SK-N-MC (cell line): ENCODE measurements around the gene NDRG2.

Experiments
- EZH2 ChIP-seq: fragments of 200-600 bp; sonication (generic); IDR thresholded peaks from one replicate; pipeline ENCODE4 v1.6.1; 2017; ENCODE audit warnings: antibody characterized with exemption
- POLR2AphosphoS5 ChIP-seq: IDR thresholded peaks from 2 replicates; pipeline ENCODE4 v1.6.1; 2012; ENCODE audit warnings: mild to moderate bottlenecking, low read depth, low read length, borderline replicate concordance

DNA sequence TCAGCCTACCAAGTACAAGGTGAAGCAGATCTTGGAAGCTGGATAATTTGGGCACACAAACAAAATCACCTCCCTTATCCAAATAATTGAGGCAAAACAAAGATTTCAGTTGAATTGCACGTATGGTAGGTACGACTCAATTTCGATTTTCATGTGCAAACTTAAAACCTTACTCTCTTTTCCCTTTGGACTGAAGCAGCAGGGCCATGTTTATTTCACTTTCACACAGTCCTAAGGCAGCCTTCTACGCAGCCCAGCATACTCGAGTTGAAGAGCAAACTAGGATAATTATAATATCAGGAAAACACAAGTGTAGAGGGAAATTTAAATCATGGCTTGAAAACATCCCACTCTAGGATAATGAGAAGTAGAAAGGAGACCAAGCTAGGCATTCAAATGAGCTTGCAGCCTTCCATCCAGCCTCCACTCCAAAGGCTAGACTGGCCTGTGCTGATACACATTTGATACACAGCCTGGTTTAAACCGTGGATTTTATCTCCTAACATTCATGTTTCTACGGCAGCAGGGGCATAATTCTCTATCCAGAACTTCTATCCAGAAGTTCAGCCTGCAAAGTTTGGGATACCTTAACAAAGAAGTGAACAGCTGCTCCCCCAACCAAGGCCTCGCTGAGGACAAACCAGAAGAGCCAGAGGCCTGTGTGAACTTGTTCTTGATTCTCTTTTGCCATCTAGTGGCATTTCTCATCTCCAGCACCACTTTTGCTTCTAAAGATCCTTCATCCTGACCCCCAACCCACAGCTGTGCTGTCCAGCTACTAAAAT is 14.9 kb upstream of the NDRG2 start:
- TF ChIP-seq EZH2, result no peak
- TF ChIP-seq POLR2AphosphoS5, result no peak
